IgD-negative memory B cell (primary cell): ENCODE results near the gene ACYP2. TPM values are rescaled to one million over a fixed set of nuclear protein-coding genes. Genes with fewer than 3 reads are reported as not detected.
"Not testable (repeated sequence)": the region's sequence is repeated elsewhere in the genome, so short reads cannot be mapped to it uniquely, and the experiment has no call there.

Experiments used
- H3K27ac Mint-ChIP-seq, 3 donors: one replicate each; pipeline ENCODE4 v1.8.0; 2020 to 2022; ENCODE audit warnings: mild to moderate bottlenecking in 3 of 3, mixed read lengths in 3 of 3, moderate library complexity in 1 of 3
- H3K27me3 Mint-ChIP-seq: one replicate; pipeline ENCODE4 v1.8.0; 2021; ENCODE audit warnings: mixed read lengths
- H3K36me3 Mint-ChIP-seq: one replicate; pipeline ENCODE4 v1.8.0; 2020; ENCODE audit warnings: mild to moderate bottlenecking, mixed read lengths
- H3K4me1 Mint-ChIP-seq, 3 donors: one replicate each; pipeline ENCODE4 v1.8.0; 2020 to 2022; ENCODE audit warnings: mixed read lengths in 3 of 3, mild to moderate bottlenecking in 1 of 3
- H3K4me3 Mint-ChIP-seq, 4 donors: one replicate each; pipeline ENCODE4 v1.8.0; 2020 to 2022; ENCODE audit warnings: mild to moderate bottlenecking in 4 of 4, mixed read lengths in 4 of 4, moderate library complexity in 3 of 4
- H3K9me3 Mint-ChIP-seq, 3 donors: one replicate each; pipeline ENCODE4 v1.8.0; 2020 to 2021; ENCODE audit warnings: mixed read lengths in 3 of 3, mild to moderate bottlenecking in 1 of 3
- polyA plus RNA-seq: library from polyadenylated mRNA; unstranded; fragments of 300-500 nt; fragmentation: Illumina TruSeq; gene quantifications from one replicate; pipeline ENCODE4 v1.2.3, GENCODE V29; 2021

Gene ACYP2
- polyA plus RNA-seq, 1 donor from 2014 or later, result 26.8 TPM

DNA sequence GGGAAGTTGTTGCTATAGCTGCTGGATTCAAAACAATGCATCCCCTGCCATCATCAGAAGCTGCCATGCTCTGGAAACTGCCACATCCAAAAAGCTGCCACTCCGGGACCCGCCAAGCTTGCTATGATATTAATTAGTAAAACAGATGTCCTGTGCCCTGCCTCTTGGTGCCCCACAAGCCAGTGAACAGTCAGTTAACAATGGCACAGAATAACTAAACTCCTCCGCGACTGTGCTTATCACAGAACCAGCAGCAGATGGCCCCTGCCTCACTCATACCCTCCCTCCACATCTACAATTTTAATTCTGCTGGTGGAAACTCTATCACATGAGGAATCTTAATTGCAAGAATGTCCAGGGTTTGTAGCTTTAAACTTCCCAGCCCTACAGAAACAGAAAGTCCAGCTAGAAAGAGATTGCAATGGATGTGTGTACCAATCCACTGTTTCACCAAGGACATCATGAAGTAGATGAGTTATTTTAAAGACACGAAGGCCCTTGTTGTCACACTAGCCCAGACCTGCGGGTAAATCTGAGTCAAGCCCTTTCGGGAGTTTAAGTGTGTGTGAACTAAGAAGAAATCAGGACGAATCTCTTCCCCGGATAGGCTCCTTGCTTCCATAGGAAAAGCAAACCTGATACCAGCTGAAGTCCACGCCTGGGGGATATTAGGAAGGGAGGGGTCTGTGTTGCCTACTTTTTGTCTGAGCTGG lies 7.4 kb upstream of the ACYP2 start:
- no peaks in the 10 kb centered on the region for H3K27me3 Mint-ChIP-seq
- H3K4me1 Mint-ChIP-seq, result peaks cover 18 to 34% (median 27%) of the 10 kb centered on the region in 3 donors
- H3K9me3 Mint-ChIP-seq, result no peaks in the 10 kb centered on the region
- peaks cover 4% of the 10 kb centered on the region for H3K36me3 Mint-ChIP-seq
- no peak overlapping the region for H3K27ac Mint-ChIP-seq
- H3K4me3 Mint-ChIP-seq, result peak overlapping the region in 1 of 4 donors; percentile 5

DNA sequence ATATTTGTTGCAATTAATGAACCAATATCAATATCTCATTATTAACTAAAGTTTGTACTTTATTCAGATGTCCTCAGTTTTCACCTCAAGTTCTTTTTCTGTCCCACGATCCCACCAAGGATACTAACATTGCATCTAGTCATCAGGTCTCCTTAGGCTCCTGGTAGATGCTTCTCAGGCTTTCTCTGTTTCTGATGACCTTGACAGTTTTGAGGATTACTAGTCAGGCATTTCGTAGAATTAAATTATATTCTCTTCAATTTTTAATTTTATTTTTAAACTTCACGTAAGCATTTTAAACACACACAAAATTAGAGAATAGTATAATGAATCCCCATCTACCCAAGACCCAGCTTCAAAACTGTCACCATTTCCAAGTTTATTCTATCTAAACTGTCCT lies 5.6 kb upstream of the ACYP2 start:
- peaks cover 4% of the 10 kb centered on the region for H3K36me3 Mint-ChIP-seq
- no peaks in the 10 kb centered on the region for H3K9me3 Mint-ChIP-seq
- no peak overlapping the region for H3K27ac Mint-ChIP-seq
- H3K27me3 Mint-ChIP-seq, result no peaks in the 10 kb centered on the region
- H3K4me3 Mint-ChIP-seq, result no peak overlapping the region
- peaks cover 9 to 23% (median 20%) of the 10 kb centered on the region in 3 donors for H3K4me1 Mint-ChIP-seq

DNA sequence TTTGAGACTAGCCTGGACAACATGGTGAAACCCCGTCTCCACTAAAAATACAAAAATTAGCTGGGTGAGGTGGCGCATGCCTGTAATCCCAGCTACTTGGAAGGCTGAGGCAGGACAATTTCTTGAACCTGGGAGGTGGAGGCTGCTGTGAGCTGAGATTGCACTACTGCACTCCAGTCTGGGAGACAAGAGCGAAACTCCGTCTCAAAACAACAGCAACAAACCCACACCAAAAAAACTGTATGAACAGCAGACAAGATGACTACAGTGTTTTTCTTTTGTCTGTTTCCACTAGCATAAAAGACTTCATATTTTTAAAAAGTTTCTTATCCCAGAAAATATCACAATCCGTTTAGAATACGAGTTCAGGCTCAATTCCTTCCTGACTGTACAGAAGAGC lies 936 bp upstream of the ACYP2 start:
- H3K36me3 Mint-ChIP-seq, H3K4me1 Mint-ChIP-seq, H3K9me3 Mint-ChIP-seq, H3K27me3 Mint-ChIP-seq: not testable (repeated sequence)
- H3K27ac Mint-ChIP-seq, result peak overlapping the region in 2 of 3 donors; percentile 98 to 99
- peak overlapping the region; percentile 94 to 98 (median 95) for H3K4me3 Mint-ChIP-seq

DNA sequence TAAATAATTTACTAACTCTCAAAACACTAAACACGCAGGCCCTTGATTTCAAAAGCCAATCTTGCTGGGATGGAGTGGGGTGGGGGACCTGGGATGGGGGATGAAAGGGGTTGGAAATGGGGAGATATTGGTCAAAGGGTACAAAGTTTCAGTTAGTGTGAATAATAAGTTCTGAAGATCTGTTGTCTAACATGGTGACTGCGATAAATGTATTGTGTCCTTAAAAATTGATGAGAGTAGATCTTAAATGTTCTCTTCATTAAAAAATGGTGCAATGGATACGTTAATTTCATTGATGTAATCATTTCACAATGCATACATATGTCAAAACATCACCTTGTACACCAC lies 505 bp upstream of the ACYP2 start:
- H3K27me3 Mint-ChIP-seq, result no peaks in the 10 kb centered on the region
- peaks cover 0 to 5% (median 3%) of the 10 kb centered on the region in 3 donors for H3K9me3 Mint-ChIP-seq
- no peaks in the 10 kb centered on the region for H3K36me3 Mint-ChIP-seq
- peaks cover 7 to 9% (median 8%) of the 10 kb centered on the region in 3 donors for H3K4me1 Mint-ChIP-seq
- H3K4me3 Mint-ChIP-seq, result peak overlapping the region; percentile 94 to 98 (median 95)
- H3K27ac Mint-ChIP-seq, result peak overlapping the region; percentile 97 to 99 (median 98)

DNA sequence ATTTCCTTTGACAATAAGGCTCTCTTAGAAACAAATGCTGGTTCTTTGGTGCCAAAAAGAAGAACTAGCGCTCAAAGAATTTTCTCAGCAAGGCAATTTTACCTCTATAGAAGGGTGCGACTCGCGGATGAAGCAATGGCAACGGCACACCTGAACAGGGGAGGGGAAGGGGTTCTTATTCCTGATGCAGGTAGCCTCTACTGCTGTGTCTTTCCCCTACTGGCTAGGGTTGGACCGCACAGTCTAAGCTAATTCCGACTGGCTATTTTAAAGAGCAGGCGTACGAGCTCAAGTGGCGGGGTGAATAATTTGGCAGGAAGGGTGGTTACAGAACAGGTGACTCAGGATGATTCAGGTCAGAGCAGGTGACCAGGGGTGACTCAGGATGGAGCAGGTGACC lies 1.2 kb downstream of the ACYP2 start:
- H3K27ac Mint-ChIP-seq, result peak overlapping the region in 2 of 3 donors; percentile 74 to 98
- H3K9me3 Mint-ChIP-seq, H3K27me3 Mint-ChIP-seq, H3K36me3 Mint-ChIP-seq, H3K4me1 Mint-ChIP-seq: not testable (repeated sequence)
- peak overlapping the region; percentile 76 to 94 (median 94) for H3K4me3 Mint-ChIP-seq

DNA sequence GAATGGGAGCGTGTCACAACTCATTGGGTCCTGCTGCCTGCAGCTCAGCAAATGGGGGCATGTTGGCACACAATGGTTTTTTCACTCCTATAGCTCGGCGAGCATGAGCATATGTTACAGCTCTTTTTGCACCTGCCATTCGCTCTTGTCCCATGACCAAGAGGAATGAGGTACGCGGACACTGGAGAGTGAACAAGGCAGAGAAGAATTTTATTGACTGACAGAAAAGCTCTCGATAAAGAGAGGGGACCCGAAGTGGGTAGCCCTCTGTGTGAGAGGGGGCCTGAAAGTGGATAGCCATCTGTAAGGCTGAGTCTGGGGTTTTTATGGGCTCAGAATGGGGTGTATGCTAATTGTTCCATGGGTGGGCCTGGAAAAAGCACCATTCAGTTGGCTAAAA lies 5.5 kb downstream of the ACYP2 start:
- Mint-ChIP-seq H3K4me3 (no peak overlapping the region), H3K9me3 (peaks cover 0 to 10% (median 3%) of the 10 kb centered on the region in 3 donors), H3K36me3 (peaks cover 7% of the 10 kb centered on the region), H3K4me1 (peaks cover 0 to 3% (median 2%) of the 10 kb centered on the region in 3 donors), H3K27me3 (no peaks in the 10 kb centered on the region), H3K27ac (no peak overlapping the region)

DNA sequence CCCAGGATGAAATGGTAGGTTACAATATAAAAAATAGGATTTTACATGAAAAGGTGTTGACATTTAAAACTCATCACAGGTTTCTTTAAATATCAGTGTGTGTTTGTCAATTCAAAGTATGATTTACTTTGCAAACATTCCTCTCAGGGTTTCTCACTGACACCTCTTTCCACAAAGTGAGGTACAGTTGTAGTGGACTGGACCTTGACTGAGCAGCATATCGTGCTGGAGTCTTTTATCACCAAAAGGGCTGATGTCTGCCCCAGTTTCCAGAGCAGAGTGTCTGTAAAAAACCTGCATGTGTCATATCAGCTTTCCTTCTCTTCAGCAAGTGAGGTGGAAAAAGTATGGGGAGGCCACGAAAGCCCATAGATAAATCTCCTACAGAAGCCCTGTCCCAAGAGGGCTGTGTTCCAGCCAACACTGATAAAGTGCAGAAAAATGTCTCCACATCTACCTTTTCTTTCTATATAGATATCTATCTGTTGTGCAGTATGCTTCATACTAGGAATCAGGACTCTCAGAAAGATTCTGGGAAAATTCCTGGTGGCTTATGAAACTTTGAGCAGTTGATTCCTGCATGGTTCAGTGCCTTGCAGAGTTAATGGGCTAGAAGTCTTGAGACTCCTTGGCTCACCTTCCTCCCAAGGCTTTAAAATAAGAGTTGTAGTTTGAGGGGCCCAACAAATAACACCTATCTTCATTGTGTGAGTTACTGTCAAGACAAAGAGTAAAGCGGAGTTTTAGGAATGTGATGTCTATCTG lies 6.9 kb downstream of the ACYP2 start:
- Mint-ChIP-seq H3K27me3 (no peaks in the 10 kb centered on the region), H3K36me3 (peaks cover 7% of the 10 kb centered on the region), H3K27ac (no peak overlapping the region), H3K4me1 (peaks cover 0 to 2% (median 0%) of the 10 kb centered on the region in 3 donors), H3K9me3 (peaks cover 0 to 6% (median 0%) of the 10 kb centered on the region in 3 donors), H3K4me3 (no peak overlapping the region)

DNA sequence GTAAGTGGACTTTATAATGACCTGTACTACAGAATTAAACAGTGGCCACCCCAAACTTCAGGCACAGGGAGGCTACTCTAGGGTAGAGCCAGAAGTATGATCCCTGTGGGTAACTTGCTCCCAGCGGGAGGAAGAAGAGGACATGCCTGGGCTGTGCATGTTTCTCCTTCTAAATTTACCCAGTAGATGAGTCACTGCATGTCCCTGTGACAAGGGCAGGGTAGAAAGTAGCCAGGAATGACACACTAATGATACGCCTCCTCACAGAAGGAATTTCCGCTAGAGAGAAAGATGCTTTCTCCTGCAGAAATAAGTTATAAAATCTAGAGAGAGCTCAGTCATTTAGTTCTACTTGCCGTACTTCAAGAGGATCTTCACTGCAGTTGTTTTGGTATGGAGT lies 7.5 kb downstream of the ACYP2 start:
- Mint-ChIP-seq H3K4me3 (no peak overlapping the region), H3K27ac (no peak overlapping the region), H3K27me3 (no peaks in the 10 kb centered on the region), H3K36me3 (peaks cover 7% of the 10 kb centered on the region), H3K9me3 (peaks cover 0 to 6% (median 0%) of the 10 kb centered on the region in 3 donors), H3K4me1 (peaks cover 0 to 2% (median 0%) of the 10 kb centered on the region in 3 donors)

DNA sequence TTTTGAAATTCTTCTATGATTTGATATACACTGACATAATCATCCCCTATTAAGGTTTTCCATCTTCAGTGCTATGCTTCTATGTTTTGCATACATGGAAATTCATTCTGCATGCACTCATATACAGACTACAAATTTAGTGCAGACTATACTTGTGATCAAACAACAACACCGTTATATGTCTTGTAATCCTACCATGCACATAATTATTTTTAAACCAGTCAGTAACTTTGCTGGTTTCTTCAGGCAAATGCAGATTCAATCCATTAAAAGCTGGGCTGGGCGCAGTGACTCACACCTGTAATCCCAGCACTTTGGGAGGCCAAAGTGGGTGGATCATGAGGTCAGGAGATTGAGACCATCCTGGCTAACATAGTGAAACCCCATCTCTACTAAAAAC lies 11.8 kb downstream of the ACYP2 start:
- not testable (repeated sequence) for H3K9me3 Mint-ChIP-seq, H3K27me3 Mint-ChIP-seq, H3K36me3 Mint-ChIP-seq, H3K4me3 Mint-ChIP-seq, H3K4me1 Mint-ChIP-seq, H3K27ac Mint-ChIP-seq

DNA sequence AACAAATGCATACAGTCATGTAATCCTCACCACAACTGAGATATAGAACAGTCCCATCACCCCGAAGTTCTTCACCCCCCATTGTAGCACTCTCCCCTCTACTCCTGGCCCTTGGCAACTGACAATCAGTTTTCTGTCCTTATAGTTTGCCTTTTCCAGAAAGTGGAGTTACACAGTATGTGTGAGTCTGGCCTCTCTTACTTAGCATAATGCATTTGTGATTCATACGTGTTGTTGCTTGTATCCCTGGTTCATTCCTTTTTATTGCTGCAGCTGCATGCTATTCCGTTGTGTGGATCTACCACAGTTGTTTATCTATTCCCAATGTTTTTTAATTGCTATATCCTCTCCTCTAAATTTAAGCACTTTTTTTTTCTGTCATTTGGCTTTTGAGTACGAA lies 17.6 kb downstream of the ACYP2 start:
- H3K27ac Mint-ChIP-seq, result peak overlapping the region in 1 of 3 donors; percentile 14
- H3K27me3 Mint-ChIP-seq, result no peaks in the 10 kb centered on the region
- H3K9me3 Mint-ChIP-seq, result peaks cover 0 to 3% (median 0%) of the 10 kb centered on the region in 3 donors
- no peak overlapping the region for H3K4me3 Mint-ChIP-seq
- no peaks in the 10 kb centered on the region for H3K4me1 Mint-ChIP-seq
- H3K36me3 Mint-ChIP-seq, result peaks cover 11% of the 10 kb centered on the region

DNA sequence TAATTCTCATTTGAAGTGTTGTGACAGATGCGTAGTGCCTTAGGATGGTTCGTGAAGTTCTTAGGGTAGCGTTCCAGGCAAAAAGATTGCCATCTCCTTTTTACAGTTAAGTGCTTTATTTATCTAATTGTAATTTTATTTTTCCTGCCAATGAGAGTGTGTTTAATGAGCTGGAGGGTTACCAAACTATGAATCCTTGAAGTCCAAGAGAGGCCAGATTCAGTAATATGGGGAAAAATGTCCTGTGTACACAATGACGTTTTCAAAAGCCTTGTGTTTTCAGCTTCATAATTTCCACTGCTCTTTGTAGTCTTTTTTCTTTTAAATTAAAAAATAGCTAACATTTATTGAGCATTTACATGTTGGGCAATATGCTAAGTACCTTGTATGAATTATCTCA lies 23.8 kb downstream of the ACYP2 start:
- H3K9me3 Mint-ChIP-seq, result peaks cover 0 to 3% (median 0%) of the 10 kb centered on the region in 3 donors
- no peaks in the 10 kb centered on the region for H3K27me3 Mint-ChIP-seq
- H3K36me3 Mint-ChIP-seq, result peaks cover 14% of the 10 kb centered on the region
- H3K4me3 Mint-ChIP-seq, result no peak overlapping the region
- no peak overlapping the region for H3K27ac Mint-ChIP-seq
- H3K4me1 Mint-ChIP-seq, result no peaks in the 10 kb centered on the region

DNA sequence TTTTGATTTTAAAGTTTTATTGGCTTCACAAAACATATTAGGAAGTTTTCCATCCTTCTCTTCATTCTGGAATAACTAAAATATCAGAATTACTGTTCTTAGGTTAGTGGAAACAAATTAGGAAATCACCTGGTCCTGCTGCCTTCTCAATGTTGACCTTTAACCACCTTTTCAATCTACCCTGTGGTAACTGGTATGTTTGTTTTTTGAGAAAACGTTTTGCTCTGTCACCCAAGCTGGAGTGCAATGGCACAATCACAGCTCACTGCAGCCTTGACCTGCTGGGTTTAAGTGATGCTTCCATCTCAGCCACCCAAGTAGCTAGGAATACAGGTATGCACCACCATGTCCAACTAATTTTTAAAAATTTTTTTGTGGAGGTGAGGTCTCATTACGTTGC lies 28.4 kb downstream of the ACYP2 start:
- Mint-ChIP-seq H3K27me3 (no peaks in the 10 kb centered on the region), H3K27ac (no peak overlapping the region), H3K9me3 (no peaks in the 10 kb centered on the region), H3K36me3 (peaks cover 13% of the 10 kb centered on the region), H3K4me1 (peaks cover 0 to 1% (median 0%) of the 10 kb centered on the region in 3 donors), H3K4me3 (no peak overlapping the region)

DNA sequence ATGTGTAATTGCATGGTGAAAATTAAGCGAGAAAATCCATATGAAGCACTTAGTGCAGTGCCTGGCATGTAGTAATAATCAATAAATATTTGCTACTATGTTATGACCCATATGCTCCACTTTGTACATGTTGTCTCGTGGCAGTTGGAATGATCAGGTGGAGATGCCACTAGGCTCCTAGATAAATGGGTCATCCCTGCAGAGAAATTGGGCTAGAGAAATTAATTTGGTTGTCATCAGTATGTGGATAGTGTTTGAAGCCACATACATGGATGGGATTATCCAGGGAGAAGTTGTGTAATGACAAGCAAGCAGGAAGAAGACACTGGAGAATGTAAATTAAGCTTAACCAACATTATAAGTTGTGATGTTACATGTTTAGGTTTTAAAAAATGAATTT lies 33.0 kb downstream of the ACYP2 start:
- no peak overlapping the region for H3K4me3 Mint-ChIP-seq
- no peak overlapping the region for H3K27ac Mint-ChIP-seq
- H3K27me3 Mint-ChIP-seq, result no peaks in the 10 kb centered on the region
- peaks cover 9% of the 10 kb centered on the region for H3K36me3 Mint-ChIP-seq
- H3K4me1 Mint-ChIP-seq, result peaks cover 0 to 1% (median 0%) of the 10 kb centered on the region in 3 donors
- H3K9me3 Mint-ChIP-seq, result no peaks in the 10 kb centered on the region

DNA sequence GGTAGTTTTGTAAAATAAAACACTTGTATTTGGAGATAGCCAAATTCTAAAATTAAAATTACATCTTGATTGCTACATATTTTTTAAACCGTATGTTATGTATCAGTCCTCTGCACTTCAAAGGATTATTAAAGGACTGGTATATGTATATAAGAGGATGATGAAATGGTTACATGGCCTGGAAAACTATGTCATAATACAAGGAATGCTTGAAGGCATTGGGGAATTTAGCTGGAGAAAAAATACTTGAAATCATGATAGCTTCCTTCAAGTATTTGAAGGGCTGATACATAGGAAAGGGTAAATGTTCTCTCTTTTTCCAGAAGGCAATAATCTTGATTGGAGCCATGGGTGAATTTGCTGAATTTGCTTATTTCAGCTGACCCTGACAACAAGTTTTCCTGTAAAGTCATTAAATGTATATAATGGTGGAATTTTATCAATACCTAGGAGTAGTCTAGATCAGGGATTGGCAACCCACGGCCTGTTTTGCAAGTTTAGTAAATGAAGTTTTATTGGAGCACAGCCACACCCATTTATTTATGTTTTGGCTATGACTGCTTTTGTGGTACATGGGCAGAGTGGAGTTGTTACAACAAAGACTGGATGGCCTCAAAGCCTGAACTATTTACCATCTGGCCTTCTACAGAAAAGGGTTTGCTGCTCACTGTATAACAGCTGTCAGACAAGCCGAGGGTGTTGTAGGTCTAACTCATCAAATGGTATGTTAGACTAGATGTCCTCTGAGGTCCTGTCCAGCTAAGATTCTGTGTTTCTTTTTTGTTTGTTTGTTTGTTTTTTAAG lies 34.4 kb downstream of the ACYP2 start:
- Mint-ChIP-seq H3K27ac (peak overlapping the region in 1 of 3 donors; percentile 16), H3K27me3 (no peaks in the 10 kb centered on the region), H3K36me3 (peaks cover 11% of the 10 kb centered on the region), H3K4me1 (peaks cover 0 to 1% (median 0%) of the 10 kb centered on the region in 3 donors), H3K9me3 (no peaks in the 10 kb centered on the region), H3K4me3 (no peak overlapping the region)

DNA sequence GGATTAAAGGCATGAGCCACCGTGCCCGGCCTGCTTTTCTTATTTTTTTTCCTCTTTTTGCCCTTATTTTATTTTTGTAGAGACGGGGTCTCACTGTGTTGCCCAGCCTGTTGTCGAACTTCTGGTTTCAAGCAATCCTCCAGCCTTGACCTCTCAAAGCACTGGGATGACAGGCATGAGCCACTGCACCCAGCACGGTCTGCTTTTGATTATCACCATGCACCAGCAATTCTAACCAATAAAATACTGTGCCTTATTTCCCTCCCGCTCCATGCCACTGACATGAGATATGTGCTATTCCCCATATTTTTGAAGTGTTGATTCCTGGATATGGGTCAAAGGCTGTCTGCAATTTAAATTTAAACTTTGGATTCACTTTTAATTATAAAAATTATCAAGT lies 42.9 kb downstream of the ACYP2 start:
- Mint-ChIP-seq H3K36me3 (peaks cover 20% of the 10 kb centered on the region), H3K27ac (no peak overlapping the region), H3K4me1 (no peaks in the 10 kb centered on the region), H3K9me3 (peaks cover 0 to 5% (median 4%) of the 10 kb centered on the region in 3 donors), H3K27me3 (no peaks in the 10 kb centered on the region), H3K4me3 (no peak overlapping the region)
